ENCODE data around the gene CREB3L2. TPM values are rescaled to one million over a fixed set of nuclear protein-coding genes. Genes with fewer than 3 reads are reported as not detected.

The CREB3L2 gene
- total RNA-seq, 1 experiment from 2014 or later, result 49.8 TPM

GRCh38 chr7:138030679-138031351, 28.9 kb upstream of the CREB3L2 start (continued):
- TF ChIP-seq REST (IDR thresholded peaks at IDR 0.05; ENCODE audit: low read depth) (no peak), ATF3 (IDR thresholded peaks at IDR 0.05) (no peak), ZBTB33 (IDR thresholded peaks at IDR 0.05; ENCODE audit: extremely low read depth, insufficient replicate concordance, low read length) (no peak), POLR2AphosphoS5 (IDR thresholded peaks at IDR 0.05; ENCODE audit: low read depth, low read length) (no peak), RAD21 (IDR thresholded peaks at IDR 0.05; ENCODE audit: low read depth) (no peak), SP1 (IDR thresholded peaks at IDR 0.05; ENCODE audit: low read depth) (no peak), SIN3A (IDR thresholded peaks at IDR 0.05; ENCODE audit: low read depth) (no peak), JUND (IDR thresholded peaks at IDR 0.05) (no peak)

GRCh38 chr7:138029941-138030340, 28.1 kb upstream of the CREB3L2 start:
- intact Hi-C loops (cut with micrococcal nuclease), result no loop called here

More at GRCh38 chr7:138029941-138030340, 28.1 kb upstream of the CREB3L2 start:
- Histone ChIP-seq H3K36me3 (ENCODE audit: control insufficient read depth in 1 of 2, insufficient read depth in 2 of 2, low read length in 2 of 2) (no peaks in the 10 kb centered on the region), H2AFZ (ENCODE audit: low read depth, low read length, poor library complexity, severe bottlenecking) (no peak overlapping the region), H3K4me3 (replicated peaks in 1 of 2; ENCODE audit: low read depth in 1 of 2, low read length in 2 of 2) (no peak overlapping the region), H3K4me1 (ENCODE audit: control insufficient read depth in 1 of 2, insufficient read depth in 2 of 2, low read length in 2 of 2) (no peaks in the 10 kb centered on the region), H3K27me3 (ENCODE audit: insufficient read depth, low read length) (no peaks in the 10 kb centered on the region), H3K9me2 (ENCODE audit: insufficient read depth) (no peaks in the 10 kb centered on the region), H4K20me1 (ENCODE audit: insufficient read depth) (no peaks in the 10 kb centered on the region), H3K4me2 (ENCODE audit: low read length) (no peak overlapping the region), H3K9me3 (ENCODE audit: control insufficient read depth in 1 of 2, insufficient read depth in 1 of 2, low read depth in 1 of 2, low read length in 2 of 2) (no peaks in the 10 kb centered on the region), H3K9ac (ENCODE audit: low read length) (no peak overlapping the region), H3K79me2 (ENCODE audit: insufficient read depth, low read length) (no peaks in the 10 kb centered on the region), H3K27ac (ENCODE audit: low read depth, low read length) (no peak overlapping the region)
- POLR2A ChIA-PET, result no interaction called here
- RAD21 ChIA-PET (ENCODE audit: low non-redundant PET in 1 of 2, low total read pairs in 2 of 2, uncharacterized antibody in 2 of 2, unreplicated experiment in 2 of 2), result no interaction called here
- TF ChIP-seq CEBPB (IDR thresholded peaks at IDR 0.05; ENCODE audit: low read depth) (no peak), CTCF (IDR thresholded peaks at IDR 0.05 in 2 of 3, conservative IDR thresholded peaks at IDR 0.05 in 1 of 3; ENCODE audit: borderline replicate concordance in 1 of 3, insufficient read depth in 1 of 3, low read depth in 2 of 3, low read length in 2 of 3) (no peak), YY1 (IDR thresholded peaks at IDR 0.05; ENCODE audit: extremely low read depth, insufficient replicate concordance, low read depth, low read length) (no peak)
- CTCF ChIA-PET, result no interaction called here
- DNase-seq (ENCODE audit: low read depth, low spot score) (no peak), ATAC-seq (no peak)
- no TSS peak for BruUV-seq (replicated peaks)

All from HCT116 (cell line).